ENCODE results near the gene RTBDN.
A peak's percentile ranks its signal among the peaks of the same experiment; 100 is the strongest.
"Not testable (repeated sequence)": the region's sequence is repeated elsewhere in the genome, so short reads cannot be mapped to it uniquely, and the experiment has no call there.

RTBDN gene

GRCh38 chr19:12800923-12801465 is 33.4 kb downstream of the RTBDN start:
- DNase-seq (ENCODE audit: low read depth, low spot score) = no peak
- ChIA-PET CTCF (interaction anchor here (0.8 to 18.0 kb wide), 3 partner anchors 12 to 35 kb away, joined by 3 to 1565 read pairs (median 5); partner anchors contain the start of genes BEST2 and HOOK2), POLR2A (interaction anchor here (1.0 kb wide), 2 partner anchors 10 to 22 kb away, joined by 3 to 4 read pairs; partner anchors contain the start of gene JUNB)
- no peak for TF ChIP-seq CTCF (IDR thresholded peaks at IDR 0.05; ENCODE audit: insufficient read depth, low read length, missing control alignments)
- H3K4me3 ChIP-seq (ENCODE audit: low read depth, low read length) = peak overlapping the region; percentile 91

- no peak for TF ChIP-seq CTCF (IDR thresholded peaks at IDR 0.05; ENCODE audit: insufficient read depth, low read length, missing control alignments)
- no peak for DNase-seq (ENCODE audit: low read depth, low spot score)
- ChIA-PET POLR2A (interaction anchor here (1.0 kb wide), 2 partner anchors 9 to 22 kb away, joined by 3 to 4 read pairs; partner anchors contain the start of gene JUNB), CTCF (interaction anchor here (0.8 to 18.0 kb wide), 3 partner anchors 20 to 58 kb away, joined by 3 to 1565 read pairs (median 3); partner anchors contain the start of genes BEST2 and HOOK2)
- peak overlapping the region; percentile 91 for H3K4me3 ChIP-seq (ENCODE audit: low read depth, low read length)
Measured at GRCh38 chr19:12800466-12800770, 34.0 kb downstream of the RTBDN start.

- peak overlapping the region; percentile 0 for H3K4me3 ChIP-seq (ENCODE audit: low read depth, low read length)
- no peak for TF ChIP-seq CTCF (IDR thresholded peaks at IDR 0.05; ENCODE audit: insufficient read depth, low read length, missing control alignments)
- CTCF ChIA-PET = interaction anchor here (0.7 to 18.0 kb wide), 5 partner anchors 34 to 83 kb away, joined by 3 to 1565 read pairs (median 8); partner anchors contain the start of genes BEST2 and HOOK2
- no peak for DNase-seq (ENCODE audit: low read depth, low spot score)
- POLR2A ChIA-PET = no interaction called here
Measured at GRCh38 chr19:12799742-12800465, 34.5 kb downstream of the RTBDN start.

GRCh38 chr19:12797607-12798006 is 36.8 kb downstream of the RTBDN start:
- DNase-seq (ENCODE audit: low read depth, low spot score); H3K4me3 ChIP-seq (ENCODE audit: low read depth, low read length): not testable (repeated sequence)
- ChIA-PET CTCF (interaction anchor here (1.5 to 18.0 kb wide), 13 partner anchors 8 to 123 kb away, joined by 4 to 1565 read pairs (median 16); partner anchors contain the start of genes BEST2, HOOK2, RNASEH2A and TNPO2), POLR2A (interaction anchor here (1.3 to 1.6 kb wide), 2 partner anchors 19 to 31 kb away, joined by 3 read pairs; no protein-coding TSS in a partner anchor)

GRCh38 chr19:12797141-12797587 is 37.2 kb downstream of the RTBDN start:
- H3K4me3 ChIP-seq (ENCODE audit: low read depth, low read length) = no peak overlapping the region
- ChIA-PET POLR2A (interaction anchor here (1.6 kb wide), 1 partner anchor 19 kb away, joined by 3 read pairs; no protein-coding TSS in a partner anchor), CTCF (interaction anchor here (1.3 to 18.0 kb wide), 19 partner anchors 9 to 122 kb away, joined by 4 to 1565 read pairs (median 12); partner anchors contain the start of genes BEST2, GET3, HOOK2 and RNASEH2A)
- no peak for DNase-seq (ENCODE audit: low read depth, low spot score)
- no peak for TF ChIP-seq CTCF (IDR thresholded peaks at IDR 0.05; ENCODE audit: insufficient read depth, low read length, missing control alignments)

- DNase-seq (ENCODE audit: low read depth, low spot score) = no peak
- H3K4me3 ChIP-seq (ENCODE audit: low read depth, low read length) = no peak overlapping the region
- TF ChIP-seq CTCF (IDR thresholded peaks at IDR 0.05; ENCODE audit: insufficient read depth, low read length, missing control alignments) = peak; percentile 92
- ChIA-PET CTCF (interaction anchor here (0.6 to 18.0 kb wide), 36 partner anchors 8 to 237 kb away, joined by 3 to 1565 read pairs (median 5); partner anchors contain the start of genes BEST2, GET3, HOOK2 and RNASEH2A), POLR2A (interaction anchor here (1.3 to 2.7 kb wide), 3 partner anchors 18 to 136 kb away, joined by 4 to 15 read pairs (median 11); no protein-coding TSS in a partner anchor)
Measured at GRCh38 chr19:12796146-12797071, 38.0 kb downstream of the RTBDN start.

Measured in AG04449 (cell line).